Measurements from ENCODE around the gene EGR4.

Gene EGR4

GRCh38 chr2:73293534-73294171, at the start of gene EGR4:
Gene EGR4, minus strand, starts transcription at chr2:73293548. Its CDS starts 231 bp downstream, at chr2:73293317.
- ATAC-seq: peak; percentile 71
- TF ChIP-seq TSHZ2 (CRISPR knock-in tag; IDR thresholded peaks at IDR 0.05) (no peak), GLIS3 (CRISPR knock-in tag; IDR thresholded peaks at IDR 0.05) (no peak)

GRCh38 chr2:73341039-73341438, 47.7 kb upstream of the EGR4 start:
- no peak for TF ChIP-seq PPARA (CRISPR knock-in tag; IDR thresholded peaks at IDR 0.05; ENCODE audit: borderline replicate concordance)
- no peak for ATAC-seq

- ATAC-seq: no peak
- no peak for TF ChIP-seq TCF4 (CRISPR knock-in tag; IDR thresholded peaks at IDR 0.05; ENCODE audit: borderline replicate concordance)
Observed at GRCh38 chr2:73339201-73339600, 45.9 kb upstream of the EGR4 start.

- no peak for TF ChIP-seq ZNF8 (CRISPR knock-in tag; IDR thresholded peaks at IDR 0.05)
- no peak for TF ChIP-seq ZFP30 (CRISPR knock-in tag; IDR thresholded peaks at IDR 0.05)
- TF ChIP-seq POU6F1 (CRISPR knock-in tag; IDR thresholded peaks at IDR 0.05; ENCODE audit: borderline replicate concordance, low read depth): no peak
- TF ChIP-seq ZNF70 (CRISPR knock-in tag; IDR thresholded peaks at IDR 0.05): no peak
- TF ChIP-seq ZFP3 (CRISPR knock-in tag; IDR thresholded peaks at IDR 0.05): no peak
- no peak for TF ChIP-seq TSHZ2 (CRISPR knock-in tag; IDR thresholded peaks at IDR 0.05)
- no peak for TF ChIP-seq ESRRG (CRISPR knock-in tag; IDR thresholded peaks at IDR 0.05)
- no peak for TF ChIP-seq PPARA (CRISPR knock-in tag; IDR thresholded peaks at IDR 0.05; ENCODE audit: borderline replicate concordance)
- no peak for TF ChIP-seq OSR1 (CRISPR knock-in tag; IDR thresholded peaks at IDR 0.05)
- no peak for TF ChIP-seq SNAI2 (CRISPR knock-in tag; IDR thresholded peaks at IDR 0.05)
- TF ChIP-seq PATZ1 (CRISPR knock-in tag; IDR thresholded peaks at IDR 0.05; ENCODE audit: borderline replicate concordance): no peak
- TF ChIP-seq ISL1 (CRISPR knock-in tag; IDR thresholded peaks at IDR 0.05): no peak
- TF ChIP-seq TOX (CRISPR knock-in tag; IDR thresholded peaks at IDR 0.05; ENCODE audit: borderline replicate concordance): no peak
- TF ChIP-seq RARB (CRISPR knock-in tag; IDR thresholded peaks at IDR 0.05): no peak
- TF ChIP-seq ZNF565 (CRISPR knock-in tag; conservative IDR thresholded peaks at IDR 0.05; ENCODE audit: low read depth): no peak
- no peak for ATAC-seq
Observed at GRCh38 chr2:73337828-73338227, 44.5 kb upstream of the EGR4 start.

- TF ChIP-seq TSHZ2 (CRISPR knock-in tag; IDR thresholded peaks at IDR 0.05): no peak
- no peak for ATAC-seq
Observed at GRCh38 chr2:73334620-73335019, 41.3 kb upstream of the EGR4 start.
